K562 (cell line): ENCODE results near the gene DCXR. TPM values are rescaled to one million over a fixed set of nuclear protein-coding genes. Genes with fewer than 3 reads are reported as not detected.
A peak's percentile ranks its signal among the peaks of the same experiment; 100 is the strongest.

Experiments used
- CREM ChIP-seq: IDR thresholded peaks from 2 replicates; pipeline ENCODE4 v1.6.1; 2014; ENCODE audit warnings: antibody characterized with exemption, low read depth
- ESRRA ChIP-seq: fragments of 450-650 bp; IDR thresholded peaks from 2 replicates; pipeline ENCODE4 v1.6.1; 2014; ENCODE audit warnings: low read depth, mild to moderate bottlenecking, moderate library complexity, borderline replicate concordance
- GABPB1 ChIP-seq: sonication (generic); formaldehyde crosslinking; IDR thresholded peaks from 2 replicates; pipeline ENCODE4 v1.8.0; 2022; ENCODE audit warnings: mild to moderate bottlenecking, missing genetic modification reagents
- MBD2 ChIP-seq: sonication (generic); IDR thresholded peaks from 2 replicates; pipeline ENCODE4 v1.6.1; 2016; ENCODE audit warnings: low read depth, borderline replicate concordance
- MIER1 ChIP-seq: fragments of 450-650 bp; IDR thresholded peaks from 2 replicates; pipeline ENCODE4 v1.6.1; 2016; ENCODE audit warnings: antibody characterized with exemption, mild to moderate bottlenecking, low read depth
- MYC ChIP-seq, 2 experiments: fragments of 250-450 bp in 1 of 2; sonication (Bioruptor Pico) in 1 of 2; IDR thresholded peaks; 2 replicates each; pipeline versions ENCODE4 v1.5.1 to v1.6.1; 2012 to 2021; ENCODE audit warnings: low read depth in 2 of 2, borderline replicate concordance in 1 of 2, improper control_type of control experiment in 1 of 2, low read length in 1 of 2, mild to moderate bottlenecking in 1 of 2, moderate library complexity in 1 of 2
- NR2C1 ChIP-seq, 2 experiments: fragments of 450-650 bp; IDR thresholded peaks; 2 replicates each; pipeline ENCODE4 v1.6.1; 2017; ENCODE audit warnings: mild to moderate bottlenecking in 2 of 2, antibody characterized with exemption in 1 of 2, inconsistent platforms in 1 of 2, missing compliant biosample characterization in 1 of 2, missing genetic modification characterization in 1 of 2
- PHF21A ChIP-seq: fragments of 450-650 bp; IDR thresholded peaks from 2 replicates; pipeline ENCODE4 v1.6.1; 2017; ENCODE audit warnings: low read depth, borderline replicate concordance
- SIRT6 ChIP-seq: IDR thresholded peaks from one replicate; pipeline ENCODE4 v1.6.1; 2012; ENCODE audit warnings: low read depth, mild to moderate bottlenecking, control low read depth, inconsistent platforms, low read length, moderate library complexity
- TBP ChIP-seq: optimal IDR thresholded peaks from 2 replicates; pipeline ENCODE3; 2011; ENCODE audit warnings: low read depth, low read length, improper control_type of control experiment
- ZFX ChIP-seq: sonication (generic); formaldehyde crosslinking; IDR thresholded peaks from 2 replicates; pipeline ENCODE4 v1.8.0; 2022; ENCODE audit warnings: mild to moderate bottlenecking, missing genetic modification reagents, moderate library complexity
- ZNF217 ChIP-seq: sonication (generic); formaldehyde crosslinking; IDR thresholded peaks from 2 replicates; pipeline ENCODE4 v1.8.0; 2022; ENCODE audit warnings: mild to moderate bottlenecking, missing genetic modification reagents
- ZNF644 ChIP-seq: fragments of 200-800 bp; sonication (Bioruptor generic); IDR thresholded peaks from 2 replicates; pipeline ENCODE4 v1.6.1; 2016; ENCODE audit warnings: low read depth, missing genetic modification characterization, missing compliant biosample characterization
- ZNF764 ChIP-seq: fragments of 250-450 bp; sonication (Bioruptor Pico); IDR thresholded peaks from 2 replicates; pipeline ENCODE4 v1.4.0; 2020; ENCODE audit warnings: low read depth, mild to moderate bottlenecking, moderate library complexity
- polyA plus RNA-seq, 8 experiments: library from polyadenylated mRNA; depleted of rRNA in 4 of 8; stranded (reverse) in 5 of 8; unstranded in 3 of 8; fragments of >200 nt; fragmentation: Nextera tagmentation in 2 of 8; fragmentation: Illumina TruSeq in 1 of 8; extraction: Ambion mirVana in 2 of 8; extraction: Trizol in 1 of 8; gene quantifications; 2 replicates each; pipeline versions ENCODE4 v1.2.1 to v1.2.3, GENCODE V29; 2011 to 2014; ENCODE audit warnings: inconsistent platforms in 1 of 8, missing spikeins in 1 of 8
- total RNA-seq, 7 experiments: library from RNA; depleted of rRNA in 6 of 7; stranded (reverse); fragments of >200 nt in 6 of 7; fragmentation: Illumina TruSeq in 2 of 7; extraction: Trizol in 2 of 7; gene quantifications; 2 replicates each; pipeline versions ENCODE4 v1.2.1 to v1.2.3, GENCODE V29; 2011 to 2021; ENCODE audit warnings: low replicate concordance in 1 of 7
- TF ChIP-seq, protein P1 (sequence below): fragments of 250-450 bp; sonication (Bioruptor Pico); IDR thresholded peaks from 2 replicates; pipeline ENCODE4 v1.4.0; 2020; ENCODE audit warnings: mild to moderate bottlenecking, moderate library complexity
- TF ChIP-seq, protein P2 (sequence below): fragments of 200-800 bp; sonication (Bioruptor generic); IDR thresholded peaks from 2 replicates; pipeline ENCODE4 v1.6.1; 2017; ENCODE audit warnings: missing genetic modification characterization, missing compliant biosample characterization
- TF ChIP-seq, protein P3 (sequence below): sonication (generic); formaldehyde crosslinking; IDR thresholded peaks from 2 replicates; pipeline ENCODE4 v1.8.0; 2022; ENCODE audit warnings: missing genetic modification reagents, mild to moderate bottlenecking, moderate library complexity, borderline replicate concordance
- TF ChIP-seq, protein P4 (sequence below): sonication (generic); formaldehyde crosslinking; IDR thresholded peaks from 2 replicates; pipeline ENCODE4 v1.9.0; 2022; ENCODE audit warnings: mild to moderate bottlenecking, missing genetic modification reagents

Gene DCXR
- total and polyA plus RNA-seq, 9 of the 15 experiments (the other 6 are each of a cell fraction or from before 2014, with no cell fraction given), result 21.3 to 274 (median 156) TPM

DNA sequence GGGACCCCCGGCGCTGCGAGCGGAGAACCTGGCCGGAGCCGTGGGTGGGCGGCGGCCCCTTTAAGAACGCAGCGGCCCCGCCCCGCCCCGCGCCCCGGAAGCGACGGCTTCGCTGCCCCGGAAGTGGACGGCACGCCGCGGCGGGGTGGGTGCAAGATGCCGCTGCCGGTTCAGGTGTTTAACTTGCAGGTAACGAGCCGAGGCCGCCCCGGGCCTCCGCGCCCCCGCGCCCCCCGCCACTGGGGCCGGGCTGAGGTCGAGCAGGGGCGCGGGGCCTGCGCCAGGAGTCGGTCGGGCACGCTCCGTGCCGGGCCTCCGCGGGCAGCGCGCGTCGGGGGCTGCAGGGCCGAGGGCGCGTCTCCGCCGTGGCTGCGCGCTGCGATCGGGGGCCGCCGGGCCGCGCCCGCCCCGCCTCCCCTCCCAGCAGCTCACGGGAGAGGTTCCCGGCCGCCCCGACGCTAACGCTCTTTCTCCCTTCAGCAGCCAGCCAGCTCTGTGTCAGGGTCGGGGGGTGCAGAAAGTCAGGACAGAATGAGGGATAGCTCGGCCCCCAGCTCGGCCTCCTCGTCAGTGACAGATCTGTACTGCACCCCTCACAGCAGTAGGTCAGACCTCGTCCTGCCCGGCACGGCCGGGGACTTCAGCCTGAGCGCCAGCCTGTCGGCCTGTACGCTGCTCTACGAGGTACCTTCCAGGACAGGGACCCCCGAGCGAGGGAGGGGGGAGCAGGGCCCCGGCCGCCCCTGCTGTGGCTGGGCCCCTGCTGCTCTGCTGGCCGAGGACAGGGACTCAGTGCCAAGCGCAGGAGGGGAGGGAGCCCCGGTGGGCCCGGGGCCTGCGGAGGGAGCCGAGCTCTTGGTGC, 14.5 kb upstream of the DCXR start, which contains the start of the genes GPS1 and RFNG (continued):
- TF ChIP-seq, protein P1, sequence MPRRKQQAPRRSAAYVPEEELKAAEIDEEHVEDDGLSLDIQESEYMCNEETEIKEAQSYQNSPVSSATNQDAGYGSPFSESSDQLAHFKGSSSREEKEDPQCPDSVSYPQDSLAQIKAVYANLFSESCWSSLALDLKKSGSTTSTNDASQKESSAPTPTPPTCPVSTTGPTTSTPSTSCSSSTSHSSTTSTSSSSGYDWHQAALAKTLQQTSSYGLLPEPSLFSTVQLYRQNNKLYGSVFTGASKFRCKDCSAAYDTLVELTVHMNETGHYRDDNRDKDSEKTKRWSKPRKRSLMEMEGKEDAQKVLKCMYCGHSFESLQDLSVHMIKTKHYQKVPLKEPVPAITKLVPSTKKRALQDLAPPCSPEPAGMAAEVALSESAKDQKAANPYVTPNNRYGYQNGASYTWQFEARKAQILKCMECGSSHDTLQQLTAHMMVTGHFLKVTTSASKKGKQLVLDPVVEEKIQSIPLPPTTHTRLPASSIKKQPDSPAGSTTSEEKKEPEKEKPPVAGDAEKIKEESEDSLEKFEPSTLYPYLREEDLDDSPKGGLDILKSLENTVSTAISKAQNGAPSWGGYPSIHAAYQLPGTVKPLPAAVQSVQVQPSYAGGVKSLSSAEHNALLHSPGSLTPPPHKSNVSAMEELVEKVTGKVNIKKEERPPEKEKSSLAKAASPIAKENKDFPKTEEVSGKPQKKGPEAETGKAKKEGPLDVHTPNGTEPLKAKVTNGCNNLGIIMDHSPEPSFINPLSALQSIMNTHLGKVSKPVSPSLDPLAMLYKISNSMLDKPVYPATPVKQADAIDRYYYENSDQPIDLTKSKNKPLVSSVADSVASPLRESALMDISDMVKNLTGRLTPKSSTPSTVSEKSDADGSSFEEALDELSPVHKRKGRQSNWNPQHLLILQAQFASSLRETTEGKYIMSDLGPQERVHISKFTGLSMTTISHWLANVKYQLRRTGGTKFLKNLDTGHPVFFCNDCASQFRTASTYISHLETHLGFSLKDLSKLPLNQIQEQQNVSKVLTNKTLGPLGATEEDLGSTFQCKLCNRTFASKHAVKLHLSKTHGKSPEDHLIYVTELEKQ (CRISPR knock-in tag), result no peak
- TF ChIP-seq TBP (no peak), MYC (IDR thresholded peaks at IDR 0.05; ENCODE audit: low read depth, low read length) (peak; percentile 39; the same call in 1 of the 2 replicates), MYC (CRISPR knock-in tag; IDR thresholded peaks at IDR 0.05; ENCODE audit: borderline replicate concordance, low read depth) (no peak), ESRRA (no peak), GABPB1 (CRISPR knock-in tag) (peak; percentile 85; the same call in 1 of the 2 replicates), ZFX (CRISPR knock-in tag) (peak; percentile 28), ZNF644 (no peak), NR2C1 (IDR thresholded peaks at IDR 0.05) (peak; percentile 95), NR2C1 (tag; IDR thresholded peaks at IDR 0.05) (peak; percentile 96), PHF21A (no peak), SIRT6 (no peak), ZNF217 (CRISPR knock-in tag) (no peak), MIER1 (no peak), ZNF764 (CRISPR knock-in tag) (no peak), MBD2 (no peak), CREM (peak; percentile 83)
- TF ChIP-seq, protein P2, sequence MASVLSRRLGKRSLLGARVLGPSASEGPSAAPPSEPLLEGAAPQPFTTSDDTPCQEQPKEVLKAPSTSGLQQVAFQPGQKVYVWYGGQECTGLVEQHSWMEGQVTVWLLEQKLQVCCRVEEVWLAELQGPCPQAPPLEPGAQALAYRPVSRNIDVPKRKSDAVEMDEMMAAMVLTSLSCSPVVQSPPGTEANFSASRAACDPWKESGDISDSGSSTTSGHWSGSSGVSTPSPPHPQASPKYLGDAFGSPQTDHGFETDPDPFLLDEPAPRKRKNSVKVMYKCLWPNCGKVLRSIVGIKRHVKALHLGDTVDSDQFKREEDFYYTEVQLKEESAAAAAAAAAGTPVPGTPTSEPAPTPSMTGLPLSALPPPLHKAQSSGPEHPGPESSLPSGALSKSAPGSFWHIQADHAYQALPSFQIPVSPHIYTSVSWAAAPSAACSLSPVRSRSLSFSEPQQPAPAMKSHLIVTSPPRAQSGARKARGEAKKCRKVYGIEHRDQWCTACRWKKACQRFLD (CRISPR knock-in tag), result no peak
- TF ChIP-seq, protein P3, sequence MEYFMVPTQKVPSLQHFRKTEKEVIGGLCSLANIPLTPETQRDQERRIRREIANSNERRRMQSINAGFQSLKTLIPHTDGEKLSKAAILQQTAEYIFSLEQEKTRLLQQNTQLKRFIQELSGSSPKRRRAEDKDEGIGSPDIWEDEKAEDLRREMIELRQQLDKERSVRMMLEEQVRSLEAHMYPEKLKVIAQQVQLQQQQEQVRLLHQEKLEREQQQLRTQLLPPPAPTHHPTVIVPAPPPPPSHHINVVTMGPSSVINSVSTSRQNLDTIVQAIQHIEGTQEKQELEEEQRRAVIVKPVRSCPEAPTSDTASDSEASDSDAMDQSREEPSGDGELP (CRISPR knock-in tag), result no peak
- TF ChIP-seq, protein P4, sequence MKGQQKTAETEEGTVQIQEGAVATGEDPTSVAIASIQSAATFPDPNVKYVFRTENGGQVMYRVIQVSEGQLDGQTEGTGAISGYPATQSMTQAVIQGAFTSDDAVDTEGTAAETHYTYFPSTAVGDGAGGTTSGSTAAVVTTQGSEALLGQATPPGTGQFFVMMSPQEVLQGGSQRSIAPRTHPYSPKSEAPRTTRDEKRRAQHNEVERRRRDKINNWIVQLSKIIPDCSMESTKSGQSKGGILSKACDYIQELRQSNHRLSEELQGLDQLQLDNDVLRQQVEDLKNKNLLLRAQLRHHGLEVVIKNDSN, result no peak
